GM23338 (cell line): ENCODE measurements around the gene PCDHAC2. TPM values are rescaled to one million over a fixed set of nuclear protein-coding genes. Genes with fewer than 3 reads are reported as not detected.
A peak's percentile ranks its signal among the peaks of the same experiment; 100 is the strongest.

Experiments used
- ATAC-seq: fragments of 200-7000 bp; cut with Tn5 transposase; 3 replicates; pipeline ENCODE4 v1.9.1; 2020
- DNase-seq: peaks from one replicate; pipeline ENCODE4 v3.0.0-alpha.2; 2015; ENCODE audit warnings: low spot score
- H2AFZ ChIP-seq: fragments of 200-600 bp; sonication (generic); 2 replicates; pipeline ENCODE4 v1.8.0; 2016; ENCODE audit warnings: antibody characterized with exemption, mild to moderate bottlenecking, moderate library complexity
- H3F3A ChIP-seq: fragments of 200-600 bp; sonication (generic); replicated peaks from 2 replicates; pipeline ENCODE4 v1.8.0; 2017; ENCODE audit warnings: antibody characterized with exemption, mixed run types, low read depth
- H3K27ac ChIP-seq: fragments of 200-600 bp; sonication (generic); 2 replicates; pipeline ENCODE4 v1.6.1; 2016; ENCODE audit warnings: low read depth
- H3K27me3 ChIP-seq: fragments of 200-600 bp; sonication (generic); 2 replicates; pipeline ENCODE4 v1.8.0; 2016; ENCODE audit warnings: mild to moderate bottlenecking, mixed run types, moderate library complexity; ENCODE audit not compliant: insufficient read depth
- H3K36me3 ChIP-seq: fragments of 200-600 bp; sonication (generic); 2 replicates; pipeline ENCODE4 v1.8.0; 2016; ENCODE audit warnings: mild to moderate bottlenecking; ENCODE audit not compliant: insufficient read depth
- H3K4me1 ChIP-seq: fragments of 200-600 bp; sonication (generic); 2 replicates; pipeline ENCODE4 v1.8.0; 2016; ENCODE audit warnings: mild to moderate bottlenecking, moderate library complexity; ENCODE audit not compliant: insufficient read depth
- H3K4me2 ChIP-seq: fragments of 200-600 bp; sonication (generic); 2 replicates; pipeline ENCODE4 v1.7.1; 2017; ENCODE audit warnings: mixed run types
- H3K4me3 ChIP-seq: fragments of 200-600 bp; sonication (generic); 2 replicates; pipeline ENCODE4 v1.6.1; 2016; ENCODE audit warnings: mixed run types
- H3K79me2 ChIP-seq: fragments of 200-600 bp; sonication (generic); replicated peaks from 2 replicates; pipeline ENCODE4 v1.8.0; 2017; ENCODE audit warnings: mild to moderate bottlenecking; ENCODE audit not compliant: insufficient read depth
- H3K9me2 ChIP-seq: fragments of 200-600 bp; sonication (generic); 2 replicates; pipeline ENCODE4 v1.8.0; 2017; ENCODE audit not compliant: insufficient read depth
- H4K20me1 ChIP-seq: fragments of 200-600 bp; sonication (generic); replicated peaks from 2 replicates; pipeline ENCODE4 v1.8.0; 2017; ENCODE audit warnings: mild to moderate bottlenecking; ENCODE audit not compliant: insufficient read depth
- H3K27ac Mint-ChIP-seq: 2 replicates; pipeline ENCODE4 v1.8.0; 2020; ENCODE audit warnings: inconsistent platforms, mild to moderate bottlenecking, moderate library complexity, mixed read lengths
- H3K27me3 Mint-ChIP-seq: 3 replicates; pipeline ENCODE4 v1.8.0; 2022; ENCODE audit warnings: low read depth, mild to moderate bottlenecking, moderate library complexity, mixed read lengths, inconsistent platforms; ENCODE audit not compliant: insufficient read depth, poor library complexity
- H3K36me3 Mint-ChIP-seq: 3 replicates; pipeline ENCODE4 v1.8.0; 2021; ENCODE audit warnings: low read depth, mild to moderate bottlenecking, inconsistent platforms, moderate library complexity, mixed read lengths
- H3K4me1 Mint-ChIP-seq: 3 replicates; pipeline ENCODE4 v1.8.0; 2020; ENCODE audit warnings: mild to moderate bottlenecking, inconsistent platforms, mixed read lengths
- H3K4me3 Mint-ChIP-seq: 3 replicates; pipeline ENCODE4 v1.8.0; 2021; ENCODE audit warnings: moderate library complexity, mild to moderate bottlenecking, inconsistent platforms, mixed read lengths
- H3K9me3 Mint-ChIP-seq: 3 replicates; pipeline ENCODE4 v1.8.0; 2020; ENCODE audit warnings: moderate library complexity, mild to moderate bottlenecking, inconsistent platforms, mixed read lengths
- EZH2 ChIP-seq: fragments of 200-600 bp; sonication (generic); IDR thresholded peaks from one replicate; pipeline ENCODE4 v1.8.0; 2017; ENCODE audit warnings: antibody characterized with exemption, mild to moderate bottlenecking, low read depth; ENCODE audit not compliant: unreplicated experiment
- JUNB ChIP-seq: IDR thresholded peaks from one replicate; pipeline ENCODE4 v1.6.1; 2016; ENCODE audit warnings: antibody characterized with exemption; ENCODE audit not compliant: unreplicated experiment
- POLR2AphosphoS5 ChIP-seq: IDR thresholded peaks from 2 replicates; pipeline ENCODE4 v1.6.1; 2016; ENCODE audit warnings: antibody characterized with exemption, low read depth
- STAT1 ChIP-seq: IDR thresholded peaks from one replicate; pipeline ENCODE4 v1.6.1; 2016; ENCODE audit warnings: antibody characterized with exemption; ENCODE audit not compliant: unreplicated experiment
- ZNF114 ChIP-seq: fragments of 250-450 bp; sonication (Bioruptor Pico); IDR thresholded peaks from 2 replicates; pipeline ENCODE4 v1.5.0; 2020; ENCODE audit warnings: mild to moderate bottlenecking, moderate library complexity
- ZNF331 ChIP-seq: fragments of 250-450 bp; sonication (Bioruptor Pico); IDR thresholded peaks from 2 replicates; pipeline ENCODE4 v1.5.0; 2020; ENCODE audit warnings: low read depth, mild to moderate bottlenecking, moderate library complexity
- polyA plus RNA-seq: library from polyadenylated mRNA; unstranded; fragments of >200 nt; fragmentation: Nextera tagmentation; extraction: Ambion mirVana; gene quantifications from 2 replicates; pipeline ENCODE4 v1.2.1, GENCODE V29; 2016
- total RNA-seq: library from RNA; depleted of rRNA; stranded (reverse); fragments of >200 nt; shearing (Covaris generic); gene quantifications from 2 replicates; pipeline ENCODE4 v1.2.3, GENCODE V29; 2014
- TF ChIP-seq, protein P1 (sequence below): fragments of 250-450 bp; sonication (Bioruptor Pico); IDR thresholded peaks from 2 replicates; pipeline ENCODE4 v1.5.0; 2020; ENCODE audit warnings: mild to moderate bottlenecking, moderate library complexity
- TF ChIP-seq, protein P2 (sequence below): IDR thresholded peaks from 2 replicates; pipeline ENCODE4 v1.6.1; 2016; ENCODE audit warnings: antibody characterized with exemption

The PCDHAC2 gene
- total and polyA plus RNA-seq, 2 experiments from 2014 or later: 1.8 to 11.8 TPM

DNA sequence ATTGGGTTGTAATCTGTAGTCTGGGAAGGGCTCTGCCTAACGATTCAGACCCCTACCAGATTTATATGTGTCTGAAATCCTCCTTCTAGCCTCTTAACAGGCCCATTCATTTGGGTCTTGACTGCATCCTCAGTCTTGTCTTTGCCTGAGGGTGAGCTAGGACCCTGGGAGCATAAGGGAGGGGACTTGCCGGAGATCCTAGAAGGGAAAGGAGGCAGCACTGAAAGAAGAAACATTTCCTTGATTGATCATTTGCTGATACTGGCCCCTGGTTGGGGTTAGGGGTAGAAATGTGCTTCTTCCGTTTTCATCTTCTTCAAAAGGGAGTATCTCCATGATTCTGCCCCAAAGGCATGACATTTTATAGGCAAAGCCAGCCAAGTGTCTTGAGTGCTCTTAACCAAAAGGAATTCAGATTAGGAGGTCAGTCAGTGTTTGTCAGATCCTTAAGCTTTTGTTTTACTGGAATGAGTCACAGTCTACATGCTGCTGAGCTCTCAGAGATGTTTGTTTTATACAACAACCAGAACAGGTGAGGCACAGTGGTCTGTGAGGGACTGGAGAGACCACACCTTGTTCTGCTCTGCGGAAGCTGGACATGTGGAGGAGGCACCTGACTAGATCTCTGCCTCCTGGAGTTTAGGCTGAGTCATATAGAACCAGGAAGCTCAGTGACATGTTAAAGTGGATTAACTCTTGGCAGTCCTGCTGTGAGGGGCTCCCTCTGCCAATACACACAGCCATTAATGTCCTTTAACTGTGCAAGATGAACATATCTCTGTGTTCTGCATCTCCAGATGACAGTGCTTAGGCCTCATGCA, 37.7 kb downstream of the PCDHAC2 start:
- H3K27ac Mint-ChIP-seq: peak overlapping the region; percentile 94
- H3K9me3 Mint-ChIP-seq: no peaks in the 10 kb centered on the region
- DNase-seq (peak; percentile 70), ATAC-seq (peak; percentile 39)
- TF ChIP-seq, protein P1, sequence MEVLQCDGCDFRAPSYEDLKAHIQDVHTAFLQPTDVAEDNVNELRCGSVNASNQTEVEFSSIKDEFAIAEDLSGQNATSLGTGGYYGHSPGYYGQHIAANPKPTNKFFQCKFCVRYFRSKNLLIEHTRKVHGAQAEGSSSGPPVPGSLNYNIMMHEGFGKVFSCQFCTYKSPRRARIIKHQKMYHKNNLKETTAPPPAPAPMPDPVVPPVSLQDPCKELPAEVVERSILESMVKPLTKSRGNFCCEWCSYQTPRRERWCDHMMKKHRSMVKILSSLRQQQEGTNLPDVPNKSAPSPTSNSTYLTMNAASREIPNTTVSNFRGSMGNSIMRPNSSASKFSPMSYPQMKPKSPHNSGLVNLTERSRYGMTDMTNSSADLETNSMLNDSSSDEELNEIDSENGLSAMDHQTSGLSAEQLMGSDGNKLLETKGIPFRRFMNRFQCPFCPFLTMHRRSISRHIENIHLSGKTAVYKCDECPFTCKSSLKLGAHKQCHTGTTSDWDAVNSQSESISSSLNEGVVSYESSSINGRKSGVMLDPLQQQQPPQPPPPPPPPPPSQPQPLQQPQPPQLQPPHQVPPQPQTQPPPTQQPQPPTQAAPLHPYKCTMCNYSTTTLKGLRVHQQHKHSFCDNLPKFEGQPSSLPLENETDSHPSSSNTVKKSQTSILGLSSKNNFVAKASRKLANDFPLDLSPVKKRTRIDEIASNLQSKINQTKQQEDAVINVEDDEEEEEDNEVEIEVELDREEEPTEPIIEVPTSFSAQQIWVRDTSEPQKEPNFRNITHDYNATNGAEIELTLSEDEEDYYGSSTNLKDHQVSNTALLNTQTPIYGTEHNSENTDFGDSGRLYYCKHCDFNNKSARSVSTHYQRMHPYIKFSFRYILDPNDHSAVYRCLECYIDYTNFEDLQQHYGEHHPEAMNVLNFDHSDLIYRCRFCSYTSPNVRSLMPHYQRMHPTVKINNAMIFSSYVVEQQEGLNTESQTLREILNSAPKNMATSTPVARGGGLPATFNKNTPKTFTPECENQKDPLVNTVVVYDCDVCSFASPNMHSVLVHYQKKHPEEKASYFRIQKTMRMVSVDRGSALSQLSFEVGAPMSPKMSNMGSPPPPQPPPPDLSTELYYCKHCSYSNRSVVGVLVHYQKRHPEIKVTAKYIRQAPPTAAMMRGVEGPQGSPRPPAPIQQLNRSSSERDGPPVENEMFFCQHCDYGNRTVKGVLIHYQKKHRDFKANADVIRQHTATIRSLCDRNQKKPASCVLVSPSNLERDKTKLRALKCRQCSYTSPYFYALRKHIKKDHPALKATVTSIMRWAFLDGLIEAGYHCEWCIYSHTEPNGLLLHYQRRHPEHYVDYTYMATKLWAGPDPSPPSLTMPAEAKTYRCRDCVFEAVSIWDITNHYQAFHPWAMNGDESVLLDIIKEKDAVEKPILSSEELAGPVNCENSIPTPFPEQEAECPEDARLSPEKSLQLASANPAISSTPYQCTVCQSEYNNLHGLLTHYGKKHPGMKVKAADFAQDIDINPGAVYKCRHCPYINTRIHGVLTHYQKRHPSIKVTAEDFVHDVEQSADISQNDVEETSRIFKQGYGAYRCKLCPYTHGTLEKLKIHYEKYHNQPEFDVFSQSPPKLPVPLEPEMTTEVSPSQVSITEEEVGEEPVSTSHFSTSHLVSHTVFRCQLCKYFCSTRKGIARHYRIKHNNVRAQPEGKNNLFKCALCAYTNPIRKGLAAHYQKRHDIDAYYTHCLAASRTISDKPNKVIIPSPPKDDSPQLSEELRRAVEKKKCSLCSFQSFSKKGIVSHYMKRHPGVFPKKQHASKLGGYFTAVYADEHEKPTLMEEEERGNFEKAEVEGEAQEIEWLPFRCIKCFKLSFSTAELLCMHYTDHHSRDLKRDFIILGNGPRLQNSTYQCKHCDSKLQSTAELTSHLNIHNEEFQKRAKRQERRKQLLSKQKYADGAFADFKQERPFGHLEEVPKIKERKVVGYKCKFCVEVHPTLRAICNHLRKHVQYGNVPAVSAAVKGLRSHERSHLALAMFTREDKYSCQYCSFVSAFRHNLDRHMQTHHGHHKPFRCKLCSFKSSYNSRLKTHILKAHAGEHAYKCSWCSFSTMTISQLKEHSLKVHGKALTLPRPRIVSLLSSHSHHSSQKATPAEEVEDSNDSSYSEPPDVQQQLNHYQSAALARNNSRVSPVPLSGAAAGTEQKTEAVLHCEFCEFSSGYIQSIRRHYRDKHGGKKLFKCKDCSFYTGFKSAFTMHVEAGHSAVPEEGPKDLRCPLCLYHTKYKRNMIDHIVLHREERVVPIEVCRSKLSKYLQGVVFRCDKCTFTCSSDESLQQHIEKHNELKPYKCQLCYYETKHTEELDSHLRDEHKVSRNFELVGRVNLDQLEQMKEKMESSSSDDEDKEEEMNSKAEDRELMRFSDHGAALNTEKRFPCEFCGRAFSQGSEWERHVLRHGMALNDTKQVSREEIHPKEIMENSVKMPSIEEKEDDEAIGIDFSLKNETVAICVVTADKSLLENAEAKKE (CRISPR knock-in tag): peak; percentile 79
- no peak for TF ChIP-seq STAT1
- no peaks in the 10 kb centered on the region; the same call in 1 of the 2 replicates for H3F3A ChIP-seq
- H3K27ac ChIP-seq: peak overlapping the region; percentile 83
- peaks cover 7% of the 10 kb centered on the region; the same call in 2 of the 3 replicates for H3K36me3 Mint-ChIP-seq
- H3K36me3 ChIP-seq: no peaks in the 10 kb centered on the region
- H3K27me3 Mint-ChIP-seq: peaks cover 2% of the 10 kb centered on the region
- H3K4me1 ChIP-seq: peaks cover 52% of the 10 kb centered on the region
- no peaks in the 10 kb centered on the region for H3K9me2 ChIP-seq
- peak overlapping the region; percentile 53 for H3K4me2 ChIP-seq
- no peaks in the 10 kb centered on the region for H4K20me1 ChIP-seq
- no peak overlapping the region for H2AFZ ChIP-seq
- no peaks in the 10 kb centered on the region for H3K27me3 ChIP-seq
- peak overlapping the region; percentile 20; the same call in 2 of the 3 replicates for H3K4me3 Mint-ChIP-seq
- peaks cover 56% of the 10 kb centered on the region for H3K4me1 Mint-ChIP-seq
- H3K79me2 ChIP-seq: no peaks in the 10 kb centered on the region
- H3K4me3 ChIP-seq: peak overlapping the region; percentile 11; the same call in 1 of the 2 replicates

DNA sequence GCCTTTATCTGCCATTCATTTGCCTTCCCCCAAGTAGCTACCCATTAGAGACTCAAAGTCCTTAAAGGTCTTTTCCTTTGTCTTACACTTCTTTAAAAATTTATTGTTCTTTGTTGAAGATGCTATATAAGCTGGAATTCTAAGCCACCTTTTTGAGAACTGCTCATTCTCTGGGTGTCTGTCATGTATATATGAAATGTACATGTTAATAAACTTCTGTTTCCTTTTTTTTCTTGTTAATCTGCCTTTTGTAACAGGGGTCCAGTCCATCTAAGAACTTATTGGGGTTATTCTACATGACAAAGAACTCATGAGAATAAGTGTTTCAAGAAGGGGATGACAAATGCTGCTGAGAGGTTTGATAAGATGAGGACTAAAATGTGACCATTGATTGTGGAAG, 41.5 kb downstream of the PCDHAC2 start:
- H3K9me3 Mint-ChIP-seq: no peaks in the 10 kb centered on the region
- DNase-seq (no peak), ATAC-seq (no peak)
- Histone ChIP-seq H3K27me3 (no peaks in the 10 kb centered on the region), H3K9me2 (no peaks in the 10 kb centered on the region), H2AFZ (no peak overlapping the region), H3F3A (no peaks in the 10 kb centered on the region; the same call in 1 of the 2 replicates), H4K20me1 (no peaks in the 10 kb centered on the region), H3K4me3 (no peak overlapping the region), H3K4me2 (no peak overlapping the region), H3K79me2 (no peaks in the 10 kb centered on the region), H3K36me3 (no peaks in the 10 kb centered on the region), H3K27ac (no peak overlapping the region), H3K4me1 (peaks cover 32% of the 10 kb centered on the region)
- peaks cover 17% of the 10 kb centered on the region for H3K36me3 Mint-ChIP-seq
- H3K27me3 Mint-ChIP-seq: no peaks in the 10 kb centered on the region
- TF ChIP-seq JUNB (no peak), EZH2 (no peak), POLR2AphosphoS5 (no peak), ZNF331 (CRISPR knock-in tag) (no peak), ZNF114 (CRISPR knock-in tag) (no peak)
- TF ChIP-seq, protein P2, sequence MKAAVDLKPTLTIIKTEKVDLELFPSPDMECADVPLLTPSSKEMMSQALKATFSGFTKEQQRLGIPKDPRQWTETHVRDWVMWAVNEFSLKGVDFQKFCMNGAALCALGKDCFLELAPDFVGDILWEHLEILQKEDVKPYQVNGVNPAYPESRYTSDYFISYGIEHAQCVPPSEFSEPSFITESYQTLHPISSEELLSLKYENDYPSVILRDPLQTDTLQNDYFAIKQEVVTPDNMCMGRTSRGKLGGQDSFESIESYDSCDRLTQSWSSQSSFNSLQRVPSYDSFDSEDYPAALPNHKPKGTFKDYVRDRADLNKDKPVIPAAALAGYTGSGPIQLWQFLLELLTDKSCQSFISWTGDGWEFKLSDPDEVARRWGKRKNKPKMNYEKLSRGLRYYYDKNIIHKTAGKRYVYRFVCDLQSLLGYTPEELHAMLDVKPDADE: no peak
- no peak overlapping the region for H3K27ac Mint-ChIP-seq
- H3K4me3 Mint-ChIP-seq: no peak overlapping the region
- peaks cover 36% of the 10 kb centered on the region for H3K4me1 Mint-ChIP-seq
